Dendritic cell treated with granulocyte-macrophage colony-stimulating factor and Interleukin-4, amounts not matched to agents 40 ng/mL and 50 ng/mL, for 4 days (primary cell): ENCODE measurements around the gene TAS1R3.
"Not testable (repeated sequence)": the region's sequence is repeated elsewhere in the genome, so short reads cannot be mapped to it uniquely, and the experiment has no call there.

Source experiments
- H3K27ac Mint-ChIP-seq: one replicate; pipeline ENCODE4 v1.8.0; 2022; ENCODE audit warnings: mild to moderate bottlenecking, mixed read lengths
- H3K27me3 Mint-ChIP-seq: one replicate; pipeline ENCODE4 v1.8.0; 2022; ENCODE audit warnings: mild to moderate bottlenecking, mixed read lengths
- H3K36me3 Mint-ChIP-seq: one replicate; pipeline ENCODE4 v1.8.0; 2022; ENCODE audit warnings: low read depth, mixed read lengths
- H3K4me1 Mint-ChIP-seq: one replicate; pipeline ENCODE4 v1.8.0; 2022; ENCODE audit warnings: low read depth, mixed read lengths
- H3K4me3 Mint-ChIP-seq: one replicate; pipeline ENCODE4 v1.8.0; 2022; ENCODE audit warnings: mild to moderate bottlenecking, moderate library complexity, mixed read lengths
- H3K9me3 Mint-ChIP-seq: one replicate; pipeline ENCODE4 v1.8.0; 2022; ENCODE audit warnings: mixed read lengths
- intact Hi-C: fragments of 100-400 bp; cut with micrococcal nuclease; formaldehyde crosslinking; loops from one replicate; pipeline ENCODE4 v1.15.0; 2022

TAS1R3 gene

GRCh38 chr1:1310109-1310385 is 21.0 kb upstream of the TAS1R3 start:
- Mint-ChIP-seq H3K9me3 (no peaks in the 10 kb centered on the region), H3K27ac (no peak overlapping the region), H3K36me3 (peaks cover 60% of the 10 kb centered on the region), H3K27me3 (no peaks in the 10 kb centered on the region), H3K4me1 (peaks cover 36% of the 10 kb centered on the region), H3K4me3 (peak overlapping the region; percentile 81)
- intact Hi-C loops: no loop called here

DNA sequence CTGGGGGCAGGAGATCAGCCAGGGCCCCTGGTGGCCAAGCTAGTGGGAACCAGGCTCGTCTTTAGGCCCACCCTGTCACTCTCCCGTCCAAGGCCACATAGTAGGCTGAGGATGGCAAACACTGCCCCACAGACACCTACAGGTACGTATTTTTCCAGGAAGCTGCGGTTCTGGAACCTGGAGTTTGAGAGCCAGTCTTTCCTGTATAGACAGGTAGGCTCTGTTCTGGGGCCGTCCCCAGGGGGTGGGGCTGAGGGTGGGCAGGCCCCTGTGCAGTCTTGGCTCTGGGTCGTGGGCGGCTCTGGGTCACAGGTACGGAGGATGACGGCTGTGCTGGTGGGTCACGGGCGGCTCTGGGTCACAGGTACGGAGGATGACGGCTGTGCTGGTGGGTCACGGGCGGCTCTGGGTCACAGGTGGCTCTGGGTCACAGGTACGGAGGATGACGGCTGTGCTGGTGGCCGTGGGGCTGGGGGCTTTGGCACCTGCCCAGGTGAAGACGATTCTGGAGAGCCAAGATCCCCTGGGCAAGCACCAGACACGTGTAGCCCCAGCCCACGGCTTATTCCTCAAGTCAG is 20.5 kb upstream of the TAS1R3 start:
- Mint-ChIP-seq H3K27ac (no peak overlapping the region), H3K9me3 (no peaks in the 10 kb centered on the region), H3K27me3 (no peaks in the 10 kb centered on the region), H3K4me1 (peaks cover 32% of the 10 kb centered on the region), H3K36me3 (peaks cover 65% of the 10 kb centered on the region), H3K4me3 (no peak overlapping the region)
- intact Hi-C loops: no loop called here

DNA sequence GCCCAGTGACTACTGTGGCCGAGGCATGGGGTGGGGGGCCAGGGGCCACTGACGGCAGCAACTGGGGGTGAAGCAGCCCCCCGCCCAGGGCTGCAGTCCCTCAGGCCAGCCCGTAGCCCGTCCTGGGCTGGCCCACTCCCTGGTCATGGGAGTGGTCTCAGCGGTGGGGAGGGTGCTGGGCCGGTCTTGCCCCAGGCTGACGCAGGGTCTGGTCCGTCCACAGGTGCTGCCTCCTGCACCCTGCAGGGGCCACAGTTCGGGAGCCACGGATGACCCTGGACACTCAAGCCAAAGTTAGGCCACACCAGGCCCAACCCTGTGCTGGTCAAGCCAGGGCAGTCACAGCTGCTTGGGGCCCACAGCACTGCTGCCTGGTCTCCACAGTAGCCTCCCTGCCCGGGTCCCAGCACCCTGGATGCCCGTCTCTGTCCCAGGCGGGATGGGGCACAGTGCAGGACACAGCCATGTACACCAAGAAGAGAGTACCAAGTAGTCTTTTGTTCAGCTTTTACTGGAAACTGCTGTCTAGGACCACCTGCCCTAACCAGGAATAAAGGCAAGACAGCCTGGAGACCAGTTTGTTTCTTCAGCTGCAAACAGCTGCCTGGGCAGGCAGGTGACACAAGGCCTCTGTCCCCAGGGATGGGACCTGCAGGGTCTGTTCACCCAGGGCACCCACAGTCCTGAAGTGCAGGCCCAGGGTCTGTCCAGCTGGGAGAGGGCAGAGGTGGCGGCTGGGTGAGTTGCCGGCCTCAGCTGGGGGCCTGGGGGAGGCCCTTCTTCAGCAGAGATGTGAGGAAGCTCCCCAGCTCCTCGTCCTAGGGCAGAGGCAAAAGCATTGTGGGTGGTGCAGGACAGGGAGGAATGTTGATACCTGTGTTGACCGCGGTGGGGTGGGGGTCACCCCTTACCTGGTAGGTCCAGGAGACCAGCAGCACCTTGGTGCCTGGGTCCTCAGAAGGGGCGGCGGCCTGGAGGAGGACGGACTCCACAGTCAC is 19.7 kb upstream of the TAS1R3 start:
- H3K27ac Mint-ChIP-seq: no peak overlapping the region
- H3K36me3 Mint-ChIP-seq: peaks cover 74% of the 10 kb centered on the region
- H3K27me3 Mint-ChIP-seq: no peaks in the 10 kb centered on the region
- no peaks in the 10 kb centered on the region for H3K9me3 Mint-ChIP-seq
- H3K4me3 Mint-ChIP-seq: no peak overlapping the region
- intact Hi-C loops: no loop called here
- H3K4me1 Mint-ChIP-seq: peaks cover 23% of the 10 kb centered on the region

- no peak overlapping the region for H3K4me3 Mint-ChIP-seq
- H3K27me3 Mint-ChIP-seq: no peaks in the 10 kb centered on the region
- H3K27ac Mint-ChIP-seq: no peak overlapping the region
- H3K4me1 Mint-ChIP-seq: peaks cover 13% of the 10 kb centered on the region
- H3K9me3 Mint-ChIP-seq: no peaks in the 10 kb centered on the region
- H3K36me3 Mint-ChIP-seq: peaks cover 83% of the 10 kb centered on the region
- intact Hi-C loops: no loop called here
Observed at GRCh38 chr1:1312450-1313314, 18.4 kb upstream of the TAS1R3 start.

DNA sequence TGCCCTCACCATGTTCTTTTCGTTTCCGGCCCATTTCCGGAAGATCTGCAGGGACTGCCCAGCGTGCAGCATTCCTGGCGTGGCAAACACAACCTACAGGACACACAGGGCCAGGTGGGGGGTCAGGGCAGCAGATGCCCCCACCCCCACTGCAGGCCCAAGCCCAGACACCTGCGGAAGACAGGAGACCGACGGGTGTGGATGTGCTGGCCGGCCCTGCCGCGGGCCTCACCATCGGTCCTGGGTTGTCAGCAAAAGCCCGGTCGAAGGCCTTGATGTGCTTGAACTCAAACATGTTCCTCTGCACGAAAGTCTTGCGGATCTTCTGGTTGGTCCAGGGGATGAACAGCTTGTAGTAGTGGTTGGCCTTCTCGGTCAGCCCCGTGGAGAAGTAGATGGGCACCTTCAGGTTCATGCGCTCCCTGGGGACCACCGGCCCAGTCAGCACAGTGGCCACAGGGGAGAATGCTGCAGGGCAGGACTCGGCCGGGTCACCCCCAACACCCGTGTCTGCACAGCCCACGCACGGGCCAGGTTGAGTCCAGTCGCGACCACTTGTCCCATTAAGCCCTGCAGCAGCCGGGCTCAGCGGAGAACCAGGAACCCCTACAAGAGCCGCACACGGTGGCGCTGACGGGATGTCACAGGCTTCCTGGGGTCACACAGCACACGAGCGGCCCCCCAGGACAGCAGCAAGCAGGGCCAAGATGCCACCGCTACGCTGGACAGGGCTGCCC is 17.4 kb upstream of the TAS1R3 start:
- peaks cover 13% of the 10 kb centered on the region for H3K4me1 Mint-ChIP-seq
- no peaks in the 10 kb centered on the region for H3K27me3 Mint-ChIP-seq
- peaks cover 93% of the 10 kb centered on the region for H3K36me3 Mint-ChIP-seq
- no peak overlapping the region for H3K27ac Mint-ChIP-seq
- H3K9me3 Mint-ChIP-seq: no peaks in the 10 kb centered on the region
- intact Hi-C loops: no loop called here
- no peak overlapping the region for H3K4me3 Mint-ChIP-seq

- Mint-ChIP-seq H3K27ac (no peak overlapping the region), H3K4me1 (peaks cover 13% of the 10 kb centered on the region), H3K9me3 (no peaks in the 10 kb centered on the region), H3K27me3 (no peaks in the 10 kb centered on the region), H3K4me3 (no peak overlapping the region), H3K36me3 (peaks cover 97% of the 10 kb centered on the region)
- intact Hi-C loops: no loop called here
Observed at GRCh38 chr1:1314237-1314586, 16.9 kb upstream of the TAS1R3 start.

DNA sequence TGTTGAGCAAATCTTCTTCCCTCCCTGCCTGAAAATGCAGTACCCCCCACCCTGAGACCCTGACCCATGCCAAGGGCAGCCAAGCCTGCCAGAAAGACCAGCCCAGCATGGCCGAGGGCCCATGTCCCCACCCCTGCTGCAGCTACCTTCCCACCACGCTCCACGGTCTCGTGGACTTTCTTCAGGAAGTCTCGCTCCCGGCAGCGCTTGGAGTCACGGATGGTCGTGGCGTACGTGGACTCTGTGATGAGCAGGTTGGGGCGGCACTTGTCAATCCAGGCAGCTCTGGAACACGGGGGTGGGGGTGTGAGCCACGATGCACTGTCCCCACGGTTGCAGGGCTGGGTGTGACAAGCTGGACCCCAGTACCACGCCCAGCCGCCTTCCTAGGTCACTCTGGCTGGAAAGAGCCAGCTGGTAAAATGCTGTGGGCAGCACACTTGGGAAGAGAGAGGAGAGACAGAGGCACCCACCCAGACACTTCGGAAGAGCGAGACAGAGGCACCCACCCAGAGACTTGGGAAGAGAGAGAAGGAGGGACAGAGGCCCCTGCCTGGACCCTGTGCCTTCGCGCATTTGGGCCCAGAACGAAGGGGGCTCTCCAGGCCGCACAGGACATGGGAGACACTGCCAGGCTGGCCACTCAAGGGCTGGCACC is 16.3 kb upstream of the TAS1R3 start:
- Mint-ChIP-seq H3K27me3 (no peaks in the 10 kb centered on the region), H3K36me3 (peaks cover 97% of the 10 kb centered on the region), H3K4me1 (peaks cover 7% of the 10 kb centered on the region), H3K4me3 (no peak overlapping the region), H3K27ac (no peak overlapping the region), H3K9me3 (no peaks in the 10 kb centered on the region)
- intact Hi-C loops: no loop called here

GRCh38 chr1:1315435-1315954 is 15.6 kb upstream of the TAS1R3 start:
- H3K4me3 Mint-ChIP-seq: no peak overlapping the region
- peaks cover 5% of the 10 kb centered on the region for H3K4me1 Mint-ChIP-seq
- no peaks in the 10 kb centered on the region for H3K9me3 Mint-ChIP-seq
- no peaks in the 10 kb centered on the region for H3K27me3 Mint-ChIP-seq
- H3K36me3 Mint-ChIP-seq: peaks cover 97% of the 10 kb centered on the region
- H3K27ac Mint-ChIP-seq: no peak overlapping the region
- intact Hi-C loops: no loop called here

GRCh38 chr1:1316199-1316598 is 14.9 kb upstream of the TAS1R3 start:
- H3K27me3 Mint-ChIP-seq, H3K4me3 Mint-ChIP-seq, H3K9me3 Mint-ChIP-seq, intact Hi-C loops: not testable (repeated sequence)
- Mint-ChIP-seq H3K4me1 (peaks cover 11% of the 10 kb centered on the region), H3K27ac (peak overlapping the region; percentile 31), H3K36me3 (peaks cover 96% of the 10 kb centered on the region)

DNA sequence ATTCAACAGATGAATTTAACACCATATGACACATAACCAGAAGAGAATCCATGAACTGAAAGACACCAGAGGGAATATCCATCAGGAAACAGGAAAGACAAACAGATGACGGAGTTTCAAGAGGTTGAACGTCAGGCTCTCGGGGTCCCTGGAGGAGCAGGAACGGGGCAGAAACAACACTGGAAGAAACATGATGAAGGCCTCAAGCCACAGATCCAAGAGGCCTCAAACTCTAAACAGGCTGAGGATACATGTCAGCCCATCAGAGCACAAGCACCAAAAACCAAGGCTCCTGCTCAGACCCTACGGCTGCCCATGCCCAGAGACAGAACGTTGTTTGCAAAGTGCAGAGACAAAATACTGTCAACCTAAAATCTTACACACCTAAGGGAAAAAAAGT is 13.7 kb upstream of the TAS1R3 start:
- Mint-ChIP-seq H3K27me3 (no peaks in the 10 kb centered on the region), H3K4me1 (peaks cover 21% of the 10 kb centered on the region), H3K36me3 (peaks cover 90% of the 10 kb centered on the region), H3K9me3 (no peaks in the 10 kb centered on the region), H3K4me3 (no peak overlapping the region), H3K27ac (peak overlapping the region; percentile 50)
- intact Hi-C loops: no loop called here

- Mint-ChIP-seq H3K27me3 (no peaks in the 10 kb centered on the region), H3K4me3 (no peak overlapping the region), H3K9me3 (no peaks in the 10 kb centered on the region), H3K27ac (no peak overlapping the region), H3K36me3 (peaks cover 88% of the 10 kb centered on the region), H3K4me1 (peaks cover 29% of the 10 kb centered on the region)
- intact Hi-C loops: no loop called here
Observed at GRCh38 chr1:1318131-1318652, 12.9 kb upstream of the TAS1R3 start.

- H3K27ac Mint-ChIP-seq: no peak overlapping the region
- no peaks in the 10 kb centered on the region for H3K27me3 Mint-ChIP-seq
- intact Hi-C loops: no loop called here
- peaks cover 35% of the 10 kb centered on the region for H3K4me1 Mint-ChIP-seq
- no peak overlapping the region for H3K4me3 Mint-ChIP-seq
- H3K9me3 Mint-ChIP-seq: no peaks in the 10 kb centered on the region
- peaks cover 80% of the 10 kb centered on the region for H3K36me3 Mint-ChIP-seq
Observed at GRCh38 chr1:1318777-1319645, 12.1 kb upstream of the TAS1R3 start.
